Stimulated activated CD4-positive, alpha-beta T cell treated with anti-CD3 and anti-CD28 coated beads, Interleukin-1b, Interleukin-23, amount 100 ng/mL, for 24 hours (primary cell): ENCODE measurements around the gene TAPBPL.
"Not testable (repeated sequence)": the region's sequence is repeated elsewhere in the genome, so short reads cannot be mapped to it uniquely, and the experiment has no call there.

Experiments used
- DNase-seq, 4 experiments: peaks; one replicate each; pipeline ENCODE4 v3.0.0-alpha.2; 2020; ENCODE audit warnings: low read depth in 4 of 4, low spot score in 1 of 4

The TAPBPL gene

GRCh38 chr12:6462234-6462995 is 10.6 kb downstream of the TAPBPL start:
- no peak for DNase-seq

GRCh38 chr12:6463216-6463615 is 11.4 kb downstream of the TAPBPL start:
- DNase-seq, result no peak

GRCh38 chr12:6463858-6464257 is 12.0 kb downstream of the TAPBPL start:
- no peak for DNase-seq

GRCh38 chr12:6464531-6464930 is 12.7 kb downstream of the TAPBPL start:
- no peak for DNase-seq

GRCh38 chr12:6465467-6466183 is 13.8 kb downstream of the TAPBPL start:
- DNase-seq, result no peak

GRCh38 chr12:6466184-6466573 is 14.3 kb downstream of the TAPBPL start:
- no peak for DNase-seq

GRCh38 chr12:6466751-6467150 is 14.9 kb downstream of the TAPBPL start:
- not testable (repeated sequence) for DNase-seq

GRCh38 chr12:6467571-6468282 is 15.9 kb downstream of the TAPBPL start:
- DNase-seq, result not testable (repeated sequence)

- no peak for DNase-seq
These were observed 16.4 kb downstream of the TAPBPL start for GRCh38 chr12:6468283-6468575.

GRCh38 chr12:6469092-6469491 is 17.2 kb downstream of the TAPBPL start:
- no peak for DNase-seq

GRCh38 chr12:6469609-6470374 is 17.9 kb downstream of the TAPBPL start:
- DNase-seq, result no peak

GRCh38 chr12:6470375-6471163 is 18.7 kb downstream of the TAPBPL start, which contains the start of gene VAMP1:
Gene VAMP1, minus strand, starts transcription at chr12:6470677. Its CDS starts 146 bp downstream, at chr12:6470531.
- DNase-seq, result peak; percentile 93 to 98 (median 96)

GRCh38 chr12:6471989-6472360 is 20.1 kb downstream of the TAPBPL start:
- no peak for DNase-seq

GRCh38 chr12:6472491-6472890 is 20.6 kb downstream of the TAPBPL start:
- DNase-seq, result no peak

- not testable (repeated sequence) for DNase-seq
These were observed 23.6 kb downstream of the TAPBPL start for GRCh38 chr12:6475233-6475975.

- no peak for DNase-seq
These were observed 24.6 kb downstream of the TAPBPL start for GRCh38 chr12:6476489-6476888.

- not testable (repeated sequence) for DNase-seq
These were observed 25.9 kb downstream of the TAPBPL start for GRCh38 chr12:6477601-6478377.

GRCh38 chr12:6478416-6478815 is 26.6 kb downstream of the TAPBPL start:
- DNase-seq, result no peak

- no peak for DNase-seq
These were observed 36.4 kb downstream of the TAPBPL start for GRCh38 chr12:6488240-6488639.
